GM23338 (cell line): ENCODE data around the gene PCIF1. TPM values are rescaled to one million over a fixed set of nuclear protein-coding genes. Genes with fewer than 3 reads are reported as not detected.

Experiments used
- ATAC-seq: fragments of 200-7000 bp; cut with Tn5 transposase; 3 replicates; pipeline ENCODE4 v1.9.1; 2020
- DNase-seq: peaks from one replicate; pipeline ENCODE4 v3.0.0-alpha.2; 2015; ENCODE audit warnings: low spot score
- H2AFZ ChIP-seq: fragments of 200-600 bp; sonication (generic); 2 replicates; pipeline ENCODE4 v1.8.0; 2016; ENCODE audit warnings: antibody characterized with exemption, mild to moderate bottlenecking, moderate library complexity
- H3F3A ChIP-seq: fragments of 200-600 bp; sonication (generic); replicated peaks from 2 replicates; pipeline ENCODE4 v1.8.0; 2017; ENCODE audit warnings: antibody characterized with exemption, mixed run types, low read depth
- H3K27ac ChIP-seq: fragments of 200-600 bp; sonication (generic); 2 replicates; pipeline ENCODE4 v1.6.1; 2016; ENCODE audit warnings: low read depth
- H3K27me3 ChIP-seq: fragments of 200-600 bp; sonication (generic); 2 replicates; pipeline ENCODE4 v1.8.0; 2016; ENCODE audit warnings: mild to moderate bottlenecking, mixed run types, moderate library complexity; ENCODE audit not compliant: insufficient read depth
- H3K36me3 ChIP-seq: fragments of 200-600 bp; sonication (generic); 2 replicates; pipeline ENCODE4 v1.8.0; 2016; ENCODE audit warnings: mild to moderate bottlenecking; ENCODE audit not compliant: insufficient read depth
- H3K4me1 ChIP-seq: fragments of 200-600 bp; sonication (generic); 2 replicates; pipeline ENCODE4 v1.8.0; 2016; ENCODE audit warnings: mild to moderate bottlenecking, moderate library complexity; ENCODE audit not compliant: insufficient read depth
- H3K4me2 ChIP-seq: fragments of 200-600 bp; sonication (generic); 2 replicates; pipeline ENCODE4 v1.7.1; 2017; ENCODE audit warnings: mixed run types
- H3K4me3 ChIP-seq: fragments of 200-600 bp; sonication (generic); 2 replicates; pipeline ENCODE4 v1.6.1; 2016; ENCODE audit warnings: mixed run types
- H3K79me2 ChIP-seq: fragments of 200-600 bp; sonication (generic); replicated peaks from 2 replicates; pipeline ENCODE4 v1.8.0; 2017; ENCODE audit warnings: mild to moderate bottlenecking; ENCODE audit not compliant: insufficient read depth
- H3K9me2 ChIP-seq: fragments of 200-600 bp; sonication (generic); 2 replicates; pipeline ENCODE4 v1.8.0; 2017; ENCODE audit not compliant: insufficient read depth
- H4K20me1 ChIP-seq: fragments of 200-600 bp; sonication (generic); replicated peaks from 2 replicates; pipeline ENCODE4 v1.8.0; 2017; ENCODE audit warnings: mild to moderate bottlenecking; ENCODE audit not compliant: insufficient read depth
- H3K27ac Mint-ChIP-seq: 2 replicates; pipeline ENCODE4 v1.8.0; 2020; ENCODE audit warnings: inconsistent platforms, mild to moderate bottlenecking, moderate library complexity, mixed read lengths
- H3K27me3 Mint-ChIP-seq: 3 replicates; pipeline ENCODE4 v1.8.0; 2022; ENCODE audit warnings: low read depth, mild to moderate bottlenecking, moderate library complexity, mixed read lengths, inconsistent platforms; ENCODE audit not compliant: insufficient read depth, poor library complexity
- H3K36me3 Mint-ChIP-seq: 3 replicates; pipeline ENCODE4 v1.8.0; 2021; ENCODE audit warnings: low read depth, mild to moderate bottlenecking, inconsistent platforms, moderate library complexity, mixed read lengths
- H3K4me1 Mint-ChIP-seq: 3 replicates; pipeline ENCODE4 v1.8.0; 2020; ENCODE audit warnings: mild to moderate bottlenecking, inconsistent platforms, mixed read lengths
- H3K4me3 Mint-ChIP-seq: 3 replicates; pipeline ENCODE4 v1.8.0; 2021; ENCODE audit warnings: moderate library complexity, mild to moderate bottlenecking, inconsistent platforms, mixed read lengths
- H3K9me3 Mint-ChIP-seq: 3 replicates; pipeline ENCODE4 v1.8.0; 2020; ENCODE audit warnings: moderate library complexity, mild to moderate bottlenecking, inconsistent platforms, mixed read lengths
- CREB1 ChIP-seq: fragments of 250-450 bp; sonication (Bioruptor Pico); IDR thresholded peaks from 2 replicates; pipeline ENCODE4 v1.5.0; 2020; ENCODE audit warnings: low read depth, mild to moderate bottlenecking, moderate library complexity
- EZH2 ChIP-seq: fragments of 200-600 bp; sonication (generic); IDR thresholded peaks from one replicate; pipeline ENCODE4 v1.8.0; 2017; ENCODE audit warnings: antibody characterized with exemption, mild to moderate bottlenecking, low read depth; ENCODE audit not compliant: unreplicated experiment
- EZH2phosphoT487 ChIP-seq: fragments of 200-600 bp; sonication (generic); IDR thresholded peaks from one replicate; pipeline ENCODE4 v1.8.1; 2018; ENCODE audit warnings: antibody characterized with exemption; ENCODE audit not compliant: unreplicated experiment
- NANOG ChIP-seq: IDR thresholded peaks from 2 replicates; pipeline ENCODE4 v1.6.1; 2016; ENCODE audit warnings: antibody characterized with exemption, borderline replicate concordance
- POLR2AphosphoS5 ChIP-seq: IDR thresholded peaks from 2 replicates; pipeline ENCODE4 v1.6.1; 2016; ENCODE audit warnings: antibody characterized with exemption, low read depth
- STAT1 ChIP-seq: IDR thresholded peaks from one replicate; pipeline ENCODE4 v1.6.1; 2016; ENCODE audit warnings: antibody characterized with exemption; ENCODE audit not compliant: unreplicated experiment
- ZNF114 ChIP-seq: fragments of 250-450 bp; sonication (Bioruptor Pico); IDR thresholded peaks from 2 replicates; pipeline ENCODE4 v1.5.0; 2020; ENCODE audit warnings: mild to moderate bottlenecking, moderate library complexity
- ZNF331 ChIP-seq: fragments of 250-450 bp; sonication (Bioruptor Pico); IDR thresholded peaks from 2 replicates; pipeline ENCODE4 v1.5.0; 2020; ENCODE audit warnings: low read depth, mild to moderate bottlenecking, moderate library complexity
- polyA plus RNA-seq: library from polyadenylated mRNA; unstranded; fragments of >200 nt; fragmentation: Nextera tagmentation; extraction: Ambion mirVana; gene quantifications from 2 replicates; pipeline ENCODE4 v1.2.1, GENCODE V29; 2016
- total RNA-seq: library from RNA; depleted of rRNA; stranded (reverse); fragments of >200 nt; shearing (Covaris generic); gene quantifications from 2 replicates; pipeline ENCODE4 v1.2.3, GENCODE V29; 2014
- TF ChIP-seq, protein P1 (sequence below), 2 experiments: fragments of 200-600 bp in 1 of 2; sonication (generic) in 1 of 2; conservative IDR thresholded peaks; 2 replicates each; pipeline versions ENCODE4 v1.5.1 to v1.6.1; 2016 to 2017; ENCODE audit warnings: antibody characterized with exemption in 2 of 2, low read depth in 2 of 2, mild to moderate bottlenecking in 2 of 2, moderate library complexity in 1 of 2
- TF ChIP-seq, protein P2 (sequence below): IDR thresholded peaks from 2 replicates; pipeline ENCODE4 v1.6.1; 2016; ENCODE audit warnings: antibody characterized with exemption
- TF ChIP-seq, protein P3 (sequence below): IDR thresholded peaks from one replicate; pipeline ENCODE4 v1.6.1; 2018; ENCODE audit warnings: antibody characterized with exemption; ENCODE audit not compliant: unreplicated experiment

PCIF1 gene
- total and polyA plus RNA-seq, 2 experiments from 2014 or later = 26.1 to 28.3 TPM

DNA sequence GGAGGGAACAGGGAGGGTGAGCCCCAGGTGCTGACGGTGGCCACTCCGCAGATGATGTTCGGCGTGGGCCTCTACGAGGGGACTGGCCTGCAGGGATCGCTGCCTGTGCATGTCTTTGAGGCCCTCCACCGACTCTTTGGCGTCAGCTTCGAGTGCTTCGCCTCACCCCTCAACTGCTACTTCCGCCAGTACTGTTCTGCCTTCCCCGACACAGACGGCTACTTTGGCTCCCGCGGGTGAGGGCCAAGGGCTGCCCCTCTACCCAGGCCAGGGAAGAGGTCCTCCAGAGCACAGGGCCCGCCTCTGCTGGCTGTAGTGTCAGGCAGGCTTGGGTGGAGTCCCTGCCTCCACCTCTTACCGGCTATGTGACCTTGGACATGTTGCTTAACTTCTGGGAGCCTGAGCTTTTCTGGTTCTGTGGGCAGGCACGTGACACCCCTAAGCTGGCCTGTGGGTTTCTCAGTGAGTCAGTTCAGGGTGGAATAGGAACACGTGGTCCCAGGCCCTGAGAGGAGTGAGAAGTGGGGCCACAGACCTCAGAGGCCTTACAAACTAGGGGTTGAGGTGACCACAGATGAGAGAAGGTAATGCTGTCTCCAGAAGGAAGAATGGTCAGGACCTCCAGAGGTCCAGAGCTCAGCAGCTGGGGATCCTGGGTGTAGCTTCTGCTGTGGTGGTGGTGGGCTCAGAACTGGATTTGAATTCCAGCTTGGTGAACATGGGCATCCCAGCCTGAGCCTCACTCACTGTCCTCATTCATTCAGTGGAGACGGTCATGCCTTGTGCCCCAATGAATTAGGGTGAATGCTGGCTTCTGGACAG is 11.9 kb downstream of the PCIF1 start (continued):
- TF ChIP-seq, protein P1, sequence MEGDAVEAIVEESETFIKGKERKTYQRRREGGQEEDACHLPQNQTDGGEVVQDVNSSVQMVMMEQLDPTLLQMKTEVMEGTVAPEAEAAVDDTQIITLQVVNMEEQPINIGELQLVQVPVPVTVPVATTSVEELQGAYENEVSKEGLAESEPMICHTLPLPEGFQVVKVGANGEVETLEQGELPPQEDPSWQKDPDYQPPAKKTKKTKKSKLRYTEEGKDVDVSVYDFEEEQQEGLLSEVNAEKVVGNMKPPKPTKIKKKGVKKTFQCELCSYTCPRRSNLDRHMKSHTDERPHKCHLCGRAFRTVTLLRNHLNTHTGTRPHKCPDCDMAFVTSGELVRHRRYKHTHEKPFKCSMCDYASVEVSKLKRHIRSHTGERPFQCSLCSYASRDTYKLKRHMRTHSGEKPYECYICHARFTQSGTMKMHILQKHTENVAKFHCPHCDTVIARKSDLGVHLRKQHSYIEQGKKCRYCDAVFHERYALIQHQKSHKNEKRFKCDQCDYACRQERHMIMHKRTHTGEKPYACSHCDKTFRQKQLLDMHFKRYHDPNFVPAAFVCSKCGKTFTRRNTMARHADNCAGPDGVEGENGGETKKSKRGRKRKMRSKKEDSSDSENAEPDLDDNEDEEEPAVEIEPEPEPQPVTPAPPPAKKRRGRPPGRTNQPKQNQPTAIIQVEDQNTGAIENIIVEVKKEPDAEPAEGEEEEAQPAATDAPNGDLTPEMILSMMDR (conservative IDR thresholded peaks at IDR 0.05; ENCODE audit: low read depth in 2 of 2) = no peak
- no peak for TF ChIP-seq CREB1
- TF ChIP-seq, protein P2, sequence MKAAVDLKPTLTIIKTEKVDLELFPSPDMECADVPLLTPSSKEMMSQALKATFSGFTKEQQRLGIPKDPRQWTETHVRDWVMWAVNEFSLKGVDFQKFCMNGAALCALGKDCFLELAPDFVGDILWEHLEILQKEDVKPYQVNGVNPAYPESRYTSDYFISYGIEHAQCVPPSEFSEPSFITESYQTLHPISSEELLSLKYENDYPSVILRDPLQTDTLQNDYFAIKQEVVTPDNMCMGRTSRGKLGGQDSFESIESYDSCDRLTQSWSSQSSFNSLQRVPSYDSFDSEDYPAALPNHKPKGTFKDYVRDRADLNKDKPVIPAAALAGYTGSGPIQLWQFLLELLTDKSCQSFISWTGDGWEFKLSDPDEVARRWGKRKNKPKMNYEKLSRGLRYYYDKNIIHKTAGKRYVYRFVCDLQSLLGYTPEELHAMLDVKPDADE = no peak
- no peak for TF ChIP-seq EZH2
- TF ChIP-seq ZNF331 = no peak
- TF ChIP-seq POLR2AphosphoS5 = no peak
- TF ChIP-seq NANOG = no peak
- TF ChIP-seq, protein P3, sequence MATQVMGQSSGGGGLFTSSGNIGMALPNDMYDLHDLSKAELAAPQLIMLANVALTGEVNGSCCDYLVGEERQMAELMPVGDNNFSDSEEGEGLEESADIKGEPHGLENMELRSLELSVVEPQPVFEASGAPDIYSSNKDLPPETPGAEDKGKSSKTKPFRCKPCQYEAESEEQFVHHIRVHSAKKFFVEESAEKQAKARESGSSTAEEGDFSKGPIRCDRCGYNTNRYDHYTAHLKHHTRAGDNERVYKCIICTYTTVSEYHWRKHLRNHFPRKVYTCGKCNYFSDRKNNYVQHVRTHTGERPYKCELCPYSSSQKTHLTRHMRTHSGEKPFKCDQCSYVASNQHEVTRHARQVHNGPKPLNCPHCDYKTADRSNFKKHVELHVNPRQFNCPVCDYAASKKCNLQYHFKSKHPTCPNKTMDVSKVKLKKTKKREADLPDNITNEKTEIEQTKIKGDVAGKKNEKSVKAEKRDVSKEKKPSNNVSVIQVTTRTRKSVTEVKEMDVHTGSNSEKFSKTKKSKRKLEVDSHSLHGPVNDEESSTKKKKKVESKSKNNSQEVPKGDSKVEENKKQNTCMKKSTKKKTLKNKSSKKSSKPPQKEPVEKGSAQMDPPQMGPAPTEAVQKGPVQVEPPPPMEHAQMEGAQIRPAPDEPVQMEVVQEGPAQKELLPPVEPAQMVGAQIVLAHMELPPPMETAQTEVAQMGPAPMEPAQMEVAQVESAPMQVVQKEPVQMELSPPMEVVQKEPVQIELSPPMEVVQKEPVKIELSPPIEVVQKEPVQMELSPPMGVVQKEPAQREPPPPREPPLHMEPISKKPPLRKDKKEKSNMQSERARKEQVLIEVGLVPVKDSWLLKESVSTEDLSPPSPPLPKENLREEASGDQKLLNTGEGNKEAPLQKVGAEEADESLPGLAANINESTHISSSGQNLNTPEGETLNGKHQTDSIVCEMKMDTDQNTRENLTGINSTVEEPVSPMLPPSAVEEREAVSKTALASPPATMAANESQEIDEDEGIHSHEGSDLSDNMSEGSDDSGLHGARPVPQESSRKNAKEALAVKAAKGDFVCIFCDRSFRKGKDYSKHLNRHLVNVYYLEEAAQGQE = no peak
- TF ChIP-seq EZH2phosphoT487 = no peak
- no peak for TF ChIP-seq STAT1

DNA sequence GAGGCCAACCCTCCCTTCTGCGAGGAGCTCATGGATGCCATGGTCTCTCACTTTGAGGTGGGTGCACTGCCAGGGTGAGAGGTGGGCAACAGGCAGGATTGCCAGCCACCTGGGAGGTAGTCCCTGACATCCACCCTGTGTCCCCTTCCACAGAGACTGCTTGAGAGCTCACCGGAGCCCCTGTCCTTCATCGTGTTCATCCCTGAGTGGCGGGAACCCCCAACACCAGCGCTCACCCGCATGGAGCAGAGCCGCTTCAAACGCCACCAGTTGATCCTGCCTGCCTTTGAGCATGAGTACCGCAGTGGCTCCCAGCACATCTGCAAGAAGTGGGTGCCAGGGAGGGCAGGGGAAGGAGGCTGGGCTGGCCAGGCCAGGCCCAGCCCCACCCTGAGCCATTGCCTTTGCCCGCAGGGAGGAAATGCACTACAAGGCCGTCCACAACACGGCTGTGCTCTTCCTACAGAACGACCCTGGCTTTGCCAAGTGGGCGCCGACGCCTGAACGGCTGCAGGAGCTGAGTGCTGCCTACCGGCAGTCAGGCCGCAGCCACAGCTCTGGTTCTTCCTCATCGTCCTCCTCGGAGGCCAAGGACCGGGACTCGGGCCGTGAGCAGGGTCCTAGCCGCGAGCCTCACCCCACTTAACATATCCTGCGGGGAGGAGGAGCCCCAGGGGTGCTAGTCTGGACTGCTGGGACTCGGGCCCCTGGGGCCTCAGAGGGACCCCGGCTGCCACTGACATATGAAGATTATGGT is 12.8 kb downstream of the PCIF1 start:
- Mint-ChIP-seq H3K36me3 (peaks cover 59% of the 10 kb centered on the region), H3K4me3 (no peak overlapping the region), H3K9me3 (no peaks in the 10 kb centered on the region), H3K27ac (no peak overlapping the region), H3K4me1 (peaks cover 5% of the 10 kb centered on the region; the same call in 2 of the 3 replicates), H3K27me3 (peaks cover 9% of the 10 kb centered on the region)
- H3K4me1 ChIP-seq = no peaks in the 10 kb centered on the region; the same call in 1 of the 2 replicates
- no peak for ATAC-seq
- DNase-seq = no peak
- peaks cover 4% of the 10 kb centered on the region; the same call in 1 of the 2 replicates for H3F3A ChIP-seq
- no peak overlapping the region for H3K4me2 ChIP-seq
- H3K27me3 ChIP-seq = no peaks in the 10 kb centered on the region
- no peaks in the 10 kb centered on the region; the same call in 1 of the 2 replicates for H4K20me1 ChIP-seq
- H3K9me2 ChIP-seq = no peaks in the 10 kb centered on the region
- TF ChIP-seq ZNF114 (CRISPR knock-in tag) (no peak), CREB1 (no peak)
- TF ChIP-seq, protein P1 (conservative IDR thresholded peaks at IDR 0.05; ENCODE audit: low read depth in 2 of 2) = no peak
- H3K27ac ChIP-seq = no peak overlapping the region
- H3K36me3 ChIP-seq = peaks cover 19% of the 10 kb centered on the region; the same call in 1 of the 2 replicates
- H3K4me3 ChIP-seq = no peak overlapping the region
- no peaks in the 10 kb centered on the region for H3K79me2 ChIP-seq
- no peak overlapping the region for H2AFZ ChIP-seq
